ENCODE measurements around the gene DBN1. TPM values are rescaled to one million over a fixed set of nuclear protein-coding genes. Genes with fewer than 3 reads are reported as not detected.

Gene DBN1
- total and polyA plus RNA-seq, 2 donors (not counting 1 experiment from before 2014, with no cell fraction given) = 96.4 to 138 TPM

GRCh38 chr5:177474846-177475562 lies 1.6 kb upstream of the DBN1 start:
- Histone ChIP-seq H4K20me1 (ENCODE audit: control insufficient read depth, extremely low read depth, insufficient read depth, low read length) (no peaks in the 10 kb centered on the region), H3K27ac (ENCODE audit: insufficient read depth, low read length) (no peak overlapping the region), H3K9me3 (ENCODE audit: control insufficient read depth, insufficient read depth, low read depth, low read length) (no peaks in the 10 kb centered on the region), H3K4me1 (ENCODE audit: control insufficient read depth, extremely low read depth, insufficient read depth, low read length) (peaks cover 47% of the 10 kb centered on the region), H2AFZ (ENCODE audit: low read length) (no peak overlapping the region), H3K27me3 (ENCODE audit: control insufficient read depth, insufficient read depth, low read length) (no peaks in the 10 kb centered on the region), H3K9ac (ENCODE audit: insufficient read depth, low read length) (no peak overlapping the region), H3K4me3 (replicated peaks in 1 of 4; ENCODE audit: control extremely low read depth in 1 of 4, insufficient read depth in 1 of 4, low read depth in 3 of 4, low read length in 4 of 4) (no peak overlapping the region), H3K36me3 (ENCODE audit: control insufficient read depth, insufficient read depth, low read length) (peaks cover 10% of the 10 kb centered on the region), H3K4me2 (ENCODE audit: extremely low read depth, insufficient read depth, low read length) (no peak overlapping the region), H3K79me2 (ENCODE audit: control insufficient read depth, insufficient read depth, low read length) (peaks cover 27% of the 10 kb centered on the region)
- DNase-seq (ENCODE audit: low read depth in 2 of 2) = peak in 1 of 2 donors; percentile 47
- TF ChIP-seq CTCF (conservative IDR thresholded peaks at IDR 0.05 in 1 of 2, IDR thresholded peaks at IDR 0.05 in 1 of 2; ENCODE audit: low read depth in 1 of 2, low read length in 2 of 2) (no peak), EZH2 (IDR thresholded peaks at IDR 0.05; ENCODE audit: low read length, missing control alignments) (no peak)

GRCh38 chr5:177474002-177474476 lies 605 bp upstream of the DBN1 start:
- peak in 1 of 2 donors; percentile 50 for DNase-seq (ENCODE audit: low read depth in 2 of 2)

More at GRCh38 chr5:177474002-177474476, 605 bp upstream of the DBN1 start:
- Histone ChIP-seq H3K4me2 (ENCODE audit: extremely low read depth, insufficient read depth, low read length) (no peak overlapping the region), H3K4me3 (replicated peaks in 1 of 4; ENCODE audit: control extremely low read depth in 1 of 4, insufficient read depth in 1 of 4, low read depth in 3 of 4, low read length in 4 of 4) (no peak overlapping the region), H3K27me3 (ENCODE audit: control insufficient read depth, insufficient read depth, low read length) (no peaks in the 10 kb centered on the region), H4K20me1 (ENCODE audit: control insufficient read depth, extremely low read depth, insufficient read depth, low read length) (no peaks in the 10 kb centered on the region), H3K9me3 (ENCODE audit: control insufficient read depth, insufficient read depth, low read depth, low read length) (no peaks in the 10 kb centered on the region), H3K4me1 (ENCODE audit: control insufficient read depth, extremely low read depth, insufficient read depth, low read length) (peaks cover 46% of the 10 kb centered on the region), H2AFZ (ENCODE audit: low read length) (no peak overlapping the region), H3K9ac (ENCODE audit: insufficient read depth, low read length) (no peak overlapping the region), H3K79me2 (ENCODE audit: control insufficient read depth, insufficient read depth, low read length) (peaks cover 37% of the 10 kb centered on the region), H3K27ac (ENCODE audit: insufficient read depth, low read length) (no peak overlapping the region), H3K36me3 (ENCODE audit: control insufficient read depth, insufficient read depth, low read length) (peaks cover 12% of the 10 kb centered on the region)
- TF ChIP-seq EZH2 (IDR thresholded peaks at IDR 0.05; ENCODE audit: low read length, missing control alignments) (no peak), CTCF (conservative IDR thresholded peaks at IDR 0.05 in 1 of 2, IDR thresholded peaks at IDR 0.05 in 1 of 2; ENCODE audit: low read depth in 1 of 2, low read length in 2 of 2) (no peak)

Data from fibroblast of lung (primary cell).